Inferior parietal cortex (tissue), 1 donor: Measurements from ENCODE around the gene NR6A1.

Source experiments
- DNase-seq: peaks from one replicate; pipeline ENCODE4 v3.0.0-alpha.2; 2016; ENCODE audit errors: extremely low spot score

Gene NR6A1

GRCh38 chr9:124526174-124526573 is 244.9 kb downstream of the NR6A1 start:
- DNase-seq: no peak

DNA sequence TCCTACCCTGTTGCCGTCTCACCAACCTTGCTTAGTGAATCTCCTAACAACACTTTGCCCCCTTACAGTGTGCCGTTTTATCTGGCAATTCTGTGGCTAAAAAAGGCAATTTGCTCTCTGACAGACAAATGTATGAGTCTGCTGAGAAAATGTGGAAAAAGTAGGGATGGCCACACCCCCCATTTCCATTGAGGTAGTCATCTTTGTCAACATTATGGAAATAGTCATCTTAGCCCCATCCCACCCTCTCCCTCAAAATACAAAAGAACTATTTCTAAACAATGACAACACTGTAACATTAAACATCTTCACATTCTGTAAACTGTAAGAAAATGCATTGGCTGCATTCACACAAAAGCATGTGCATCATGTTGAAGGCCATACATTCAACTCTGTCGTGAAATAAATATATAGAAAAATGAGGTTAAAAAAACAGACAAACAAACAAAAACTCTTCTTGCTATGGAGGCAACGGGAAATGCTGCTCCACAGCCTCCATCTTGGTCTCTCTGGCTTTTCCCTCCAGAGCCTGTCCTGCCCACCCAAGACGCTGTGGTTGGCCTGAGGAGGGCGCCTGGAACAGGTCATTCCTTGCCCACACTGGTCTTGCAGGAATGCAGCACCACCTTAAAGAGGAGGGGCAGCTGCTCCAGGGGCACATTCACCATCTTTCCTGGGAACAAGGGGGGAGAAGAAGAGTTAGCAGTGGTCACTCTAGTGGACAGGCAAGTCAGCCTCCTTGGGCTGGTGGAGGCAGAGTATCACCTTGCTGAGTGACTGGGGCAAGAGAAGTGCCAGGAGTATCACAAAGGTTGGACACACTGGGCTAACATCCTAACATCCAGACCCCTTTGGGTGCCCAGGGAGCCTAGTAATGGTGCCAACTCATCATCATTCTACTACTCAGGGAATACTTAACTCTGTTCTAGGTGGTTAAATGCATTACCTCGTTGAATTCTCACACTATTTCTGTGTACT is 248.7 kb downstream of the NR6A1 start:
- no peak for DNase-seq

DNA sequence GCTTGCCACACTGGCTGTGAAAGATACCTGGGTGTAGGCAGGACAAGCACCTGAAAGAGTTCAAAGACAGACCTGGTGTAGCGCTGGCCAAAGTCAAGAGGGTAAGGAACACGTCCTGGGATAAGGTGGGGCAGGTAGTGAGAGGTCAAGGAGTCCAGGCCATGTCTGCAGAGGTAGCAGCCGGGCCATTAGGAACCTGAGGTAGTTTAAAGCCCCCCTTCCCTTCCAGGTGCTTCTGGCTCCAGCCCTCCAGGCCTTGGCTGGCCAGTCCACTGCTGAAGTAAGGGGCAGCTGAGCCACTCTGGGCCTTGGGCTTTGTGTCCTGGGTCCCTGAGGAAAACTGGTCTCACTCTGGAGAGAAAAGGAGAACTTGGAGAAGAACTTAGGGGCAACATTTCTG is 250.0 kb downstream of the NR6A1 start:
- DNase-seq: no peak

DNA sequence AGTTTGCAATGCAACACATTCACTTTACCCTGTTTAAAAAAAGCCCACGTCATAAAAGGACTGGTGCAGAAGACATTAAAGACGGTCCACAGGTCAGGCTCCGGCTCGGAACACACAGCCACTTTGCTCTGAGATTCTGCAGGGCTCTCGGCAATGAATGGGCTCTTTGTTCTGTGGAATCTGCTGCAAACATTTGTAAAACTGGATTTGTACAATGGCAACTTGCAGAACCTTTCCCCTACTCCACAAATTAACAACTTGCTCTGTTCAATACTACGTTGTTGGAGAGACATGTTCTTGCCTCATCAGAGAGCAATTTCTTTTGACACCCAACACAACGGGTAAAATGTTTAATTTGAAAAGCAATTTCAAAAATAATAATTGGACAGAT is 250.9 kb downstream of the NR6A1 start:
- DNase-seq: peak; percentile 50

DNA sequence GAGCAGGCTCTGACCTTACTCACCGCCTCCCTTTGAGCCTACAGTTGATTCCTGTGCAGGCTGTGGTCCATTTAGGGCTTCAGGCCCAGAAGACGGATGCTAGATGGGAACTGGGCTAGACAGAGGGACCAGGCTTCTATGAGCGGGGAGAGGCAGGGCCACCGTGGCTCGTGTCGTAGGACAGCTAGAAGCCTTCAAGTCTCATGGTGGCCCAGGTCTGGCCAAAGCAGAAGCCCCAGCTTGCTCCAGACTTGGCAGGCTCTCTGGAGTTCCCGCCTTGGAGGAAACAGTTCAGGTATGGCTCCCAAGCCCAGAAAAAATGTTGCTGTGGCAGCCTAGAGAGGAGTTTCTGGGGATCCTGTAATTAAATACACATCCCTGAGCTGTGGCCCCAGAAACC is 253.0 kb downstream of the NR6A1 start:
- no peak for DNase-seq

GRCh38 chr9:124517600-124517999 is 253.5 kb downstream of the NR6A1 start:
- DNase-seq: no peak

DNA sequence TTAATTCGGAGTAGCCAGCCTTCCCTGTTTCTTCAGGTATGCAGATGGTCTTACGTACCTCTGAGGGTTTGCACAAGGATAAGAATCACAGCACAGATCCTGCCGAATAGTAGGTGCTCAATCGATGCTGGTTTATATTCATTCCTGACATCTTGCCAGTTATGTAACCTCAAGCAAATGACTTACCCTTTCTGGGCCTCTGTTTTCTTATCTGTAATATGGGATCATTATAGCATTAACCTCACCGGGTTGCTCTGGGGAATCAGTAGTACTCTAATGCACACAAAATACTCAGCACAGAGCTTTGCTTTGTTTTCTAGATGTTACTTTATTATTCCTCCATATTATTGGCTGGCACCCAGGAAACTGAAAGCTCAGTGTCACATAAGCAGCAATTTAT is 256.2 kb downstream of the NR6A1 start:
- no peak for DNase-seq

GRCh38 chr9:124514125-124514524 is 257.0 kb downstream of the NR6A1 start:
- DNase-seq: no peak

GRCh38 chr9:124513376-124513994 is 257.6 kb downstream of the NR6A1 start:
- DNase-seq: no peak

GRCh38 chr9:124512806-124513204 is 258.3 kb downstream of the NR6A1 start:
- no peak for DNase-seq

DNA sequence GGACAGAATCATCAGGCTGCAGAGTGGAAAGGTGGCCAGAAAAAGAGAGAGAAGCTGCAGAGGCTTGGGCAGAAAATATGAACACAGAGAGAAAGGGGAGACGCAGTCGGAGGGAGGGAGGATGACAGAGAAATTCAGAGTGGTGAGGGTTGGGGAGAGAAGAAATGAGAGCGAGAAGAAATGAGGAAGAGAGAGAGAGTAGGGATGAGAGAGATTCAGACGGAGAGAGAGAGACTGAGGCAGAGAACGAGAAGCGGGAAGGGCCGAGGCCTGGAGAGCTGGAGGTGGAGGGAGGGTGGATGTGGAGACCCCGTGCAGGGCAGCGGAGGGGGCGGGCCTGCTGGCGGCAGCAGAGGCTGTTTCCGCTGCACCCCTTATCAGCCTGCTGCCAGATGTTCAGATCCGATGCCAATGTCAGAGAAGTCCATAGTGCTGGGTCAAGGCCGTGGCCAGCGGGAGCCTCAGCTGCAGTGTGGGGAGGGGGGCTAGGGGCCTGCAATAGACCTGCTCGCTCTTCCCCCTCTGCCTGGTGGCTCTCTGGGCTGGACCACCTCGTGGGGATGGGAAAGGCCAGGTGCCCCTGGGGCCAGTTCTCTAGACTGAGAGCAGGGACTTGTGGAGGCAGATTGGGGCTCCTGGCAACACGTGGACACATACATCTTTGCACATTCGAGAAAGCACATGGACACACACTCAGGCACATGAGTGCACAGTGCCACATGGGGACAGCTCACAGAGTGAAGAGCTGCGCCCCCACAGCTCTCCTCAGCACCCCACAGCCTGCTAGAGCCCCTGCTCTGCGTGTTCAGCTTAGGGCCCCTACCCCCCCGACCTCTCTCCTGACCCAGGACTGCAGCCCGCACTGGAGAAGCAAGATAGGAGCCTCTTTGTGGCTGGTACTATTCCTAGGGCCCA is 259.0 kb downstream of the NR6A1 start:
- no peak for DNase-seq

DNA sequence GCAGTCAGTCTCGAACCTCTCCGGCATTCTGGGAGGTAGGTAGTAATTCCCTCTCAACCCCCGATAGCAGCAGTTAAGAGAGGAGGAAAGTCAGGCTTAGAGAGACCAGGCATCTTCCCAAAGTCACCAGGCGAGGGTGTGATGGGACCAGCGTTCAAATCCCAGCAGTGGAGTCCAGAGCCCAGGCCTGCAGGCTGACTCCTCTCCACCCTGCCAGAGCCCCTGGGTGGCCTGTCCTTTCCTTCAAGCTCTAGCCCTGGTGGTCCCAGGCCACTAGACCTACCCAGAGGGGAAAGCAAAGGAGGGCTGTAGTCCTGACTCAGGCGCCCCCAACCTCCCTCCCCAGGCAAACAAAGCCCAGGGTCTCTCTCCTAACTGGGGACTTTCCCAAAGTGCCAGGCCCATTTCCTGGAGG is 259.7 kb downstream of the NR6A1 start:
- no peak for DNase-seq

DNA sequence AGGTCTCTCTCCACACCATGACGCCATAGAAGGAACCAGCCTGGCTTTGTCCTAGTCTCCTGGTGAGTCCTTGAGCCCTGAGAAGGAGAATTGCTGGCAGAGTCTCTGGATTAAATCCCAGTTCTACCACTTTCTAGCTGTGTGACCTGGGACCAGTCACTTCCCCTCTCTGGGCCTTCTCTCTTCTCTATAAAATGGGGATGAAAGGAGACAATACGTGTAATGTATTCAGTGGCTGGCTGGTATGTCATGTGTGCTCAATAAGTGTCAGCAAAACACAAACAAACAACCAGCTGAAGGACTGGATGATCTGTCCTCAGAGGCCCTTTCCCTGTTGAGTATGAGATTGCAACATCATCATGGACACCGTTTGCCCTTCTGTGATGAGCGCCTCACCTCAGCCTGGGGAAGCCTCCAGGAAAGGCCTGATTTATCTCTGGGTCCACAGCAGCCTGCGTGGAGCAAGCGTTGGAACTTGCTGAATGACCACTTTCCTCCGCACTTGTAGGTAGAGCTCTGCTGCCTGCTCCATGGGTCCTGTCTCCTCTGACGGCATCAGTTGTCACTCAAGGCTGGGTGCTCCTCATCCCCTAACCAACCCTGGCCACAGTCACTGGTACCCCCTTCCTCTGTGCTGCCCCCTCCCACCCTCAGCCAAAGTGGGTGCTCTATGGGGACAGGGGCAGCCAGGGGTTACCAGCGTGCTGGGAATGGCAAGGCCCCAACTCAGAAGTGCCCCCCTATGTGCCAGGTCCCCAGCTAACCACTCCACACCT is 260.3 kb downstream of the NR6A1 start:
- no peak for DNase-seq

GRCh38 chr9:124507880-124508423 is 263.2 kb downstream of the NR6A1 start:
- DNase-seq: no peak

DNA sequence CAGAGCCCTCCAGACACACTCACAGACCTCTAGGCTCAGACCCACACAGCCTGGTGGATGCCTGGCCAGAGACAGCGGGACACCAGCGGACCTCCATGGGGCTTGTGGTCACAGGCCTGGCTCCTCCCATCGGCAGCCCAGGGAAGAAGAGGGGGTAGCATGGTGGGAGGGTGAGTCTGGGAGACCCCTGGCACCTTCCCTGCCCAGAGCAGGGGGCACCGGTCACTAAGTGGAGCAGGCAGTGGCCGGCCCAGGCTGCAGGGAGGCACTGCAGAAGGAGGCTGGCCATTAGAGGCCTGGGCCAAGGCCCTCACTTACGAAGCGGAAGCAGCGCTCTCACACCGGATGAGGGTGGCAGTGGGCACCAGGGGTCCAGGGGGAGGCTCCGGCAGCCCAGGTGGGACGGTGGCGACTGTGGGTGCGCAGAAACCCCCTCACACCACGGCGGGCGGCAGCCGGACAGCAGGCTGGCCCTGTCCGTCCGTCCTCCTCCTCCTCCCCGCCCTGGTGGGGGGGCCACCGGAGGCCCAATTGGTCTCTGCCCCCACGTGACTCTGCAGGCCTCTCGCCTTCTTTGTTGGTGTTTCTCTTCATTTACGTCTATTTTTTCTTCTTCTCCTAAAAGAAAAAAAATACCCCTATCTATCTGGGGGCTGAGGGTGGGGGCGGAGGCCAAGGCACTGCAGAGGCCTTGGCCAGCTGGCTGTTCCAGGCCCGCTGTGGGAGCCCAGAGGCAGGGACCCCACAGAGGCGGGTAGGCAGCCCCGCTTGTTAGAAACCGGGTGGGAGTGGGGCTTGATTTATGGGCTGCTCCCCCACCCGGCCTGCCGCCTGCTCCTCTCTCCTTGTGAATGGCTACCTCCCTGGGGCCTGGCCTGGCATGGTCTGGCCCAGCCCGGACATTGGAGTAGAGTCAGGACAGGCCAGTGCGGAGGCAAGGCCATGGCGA is 263.9 kb downstream of the NR6A1 start, which contains the start of gene NR5A1:
TSS of gene NR5A1 (minus strand) at position 469 of the 949 bp plus-strand sequence. CDS start 4,004 bp downstream, outside the sequence.
- DNase-seq: no peak

DNA sequence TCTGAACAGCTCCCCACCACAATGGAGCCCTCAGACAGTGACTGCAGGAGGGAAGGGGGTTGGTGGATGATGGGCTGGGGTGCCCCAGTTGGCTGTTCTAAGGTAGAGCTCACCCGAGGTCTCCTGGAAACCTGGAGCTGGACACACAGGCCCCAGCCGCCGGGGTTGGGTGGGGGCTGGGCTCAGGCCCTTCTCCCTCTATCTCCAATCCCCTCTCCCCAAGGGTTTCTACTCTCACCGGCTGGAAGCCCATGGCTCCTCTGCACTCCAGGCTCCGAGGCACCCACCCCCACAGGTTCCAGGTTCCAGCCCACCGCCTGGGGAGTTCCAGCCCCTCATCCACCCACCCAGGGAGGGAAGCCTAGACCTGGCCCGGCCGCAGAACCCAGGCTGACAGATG is 264.7 kb downstream of the NR6A1 start:
- no peak for DNase-seq

GRCh38 chr9:124505901-124506346 is 265.2 kb downstream of the NR6A1 start:
- no peak for DNase-seq

- no peak for DNase-seq
Measured at GRCh38 chr9:124505006-124505900, 265.9 kb downstream of the NR6A1 start.
